RWPE1 (cell line): ENCODE results near the gene SLC4A11.
"Not testable (repeated sequence)": the region's sequence is repeated elsewhere in the genome, so short reads cannot be mapped to it uniquely, and the experiment has no call there.

Source experiments
- CTCF ChIA-PET: fragments of 350-600 bp; sonication (Branson Sonifier 250); formaldehyde crosslinking; extraction: SDS; loops from one replicate; lab custom pipeline; 2021; lab: Yijun Ruan, JAX
- POLR2A ChIA-PET: fragments of 400-600 bp; formaldehyde crosslinking; extraction: SDS; loops from one replicate; lab custom pipeline; 2020; ENCODE audit warnings: antibody characterized with exemption; ENCODE audit not compliant: low non-redundant PET; lab: Yijun Ruan, JAX
- DNase-seq: peaks from one replicate; pipeline ENCODE4 v3.0.0; 2012; ENCODE audit warnings: low spot score
- H3K27ac ChIP-seq: fragments of 450-650 bp; 2 replicates; pipeline ENCODE4 v1.5.1; 2017
- CTCF ChIP-seq: fragments of 450-650 bp; conservative IDR thresholded peaks from 2 replicates; pipeline ENCODE4 v1.5.1; 2017; ENCODE audit warnings: low read depth, mild to moderate bottlenecking

Gene SLC4A11

GRCh38 chr20:3193806-3194616 lies 45.0 kb downstream of the SLC4A11 start:
- peak overlapping the region; percentile 38 for H3K27ac ChIP-seq
- POLR2A ChIA-PET, result interaction anchor here (0.7 kb wide), 1 partner anchor 681 kb away, joined by 3 read pairs; no protein-coding TSS in a partner anchor
- no peak for TF ChIP-seq CTCF
- DNase-seq, result no peak
- CTCF ChIA-PET, result no interaction called here

- ChIA-PET CTCF (interaction anchor here (0.7 kb wide), 1 partner anchor 791 kb away, joined by 4 read pairs; no protein-coding TSS in a partner anchor), POLR2A (no interaction called here)
- DNase-seq, result no peak
- TF ChIP-seq CTCF, result no peak
- H3K27ac ChIP-seq, result 0 out of 2 replicates have a peak overlapping the region, but pooled peaks have one; percentile 38
Observed at GRCh38 chr20:3192226-3193015, 46.6 kb downstream of the SLC4A11 start.

- no peak for DNase-seq
- POLR2A ChIA-PET, result no interaction called here
- CTCF ChIA-PET, result no interaction called here
- no peak for TF ChIP-seq CTCF
- no peak overlapping the region for H3K27ac ChIP-seq
Observed at GRCh38 chr20:3190681-3191111, 48.3 kb downstream of the SLC4A11 start.

GRCh38 chr20:3189561-3190131 lies 49.3 kb downstream of the SLC4A11 start:
- no peak for DNase-seq
- TF ChIP-seq CTCF, result no peak
- 0 out of 2 replicates have a peak overlapping the region, but pooled peaks have one; percentile 13 for H3K27ac ChIP-seq
- ChIA-PET CTCF (interaction anchor here (0.5 kb wide), 1 partner anchor 45 kb away, joined by 4 read pairs; no protein-coding TSS in a partner anchor), POLR2A (interaction anchor here (0.5 kb wide), 2 partner anchors 31 to 646 kb away, joined by 3 to 5 read pairs; no protein-coding TSS in a partner anchor)

- peak overlapping the region; percentile 43 for H3K27ac ChIP-seq
- CTCF ChIA-PET, result no interaction called here
- TF ChIP-seq CTCF, result no peak
- POLR2A ChIA-PET, result no interaction called here
- no peak for DNase-seq
Observed at GRCh38 chr20:3188823-3189413, 50.1 kb downstream of the SLC4A11 start.

- DNase-seq, CTCF ChIA-PET, POLR2A ChIA-PET: not testable (repeated sequence)
- peak overlapping the region; percentile 21 for H3K27ac ChIP-seq
Observed at GRCh38 chr20:3187861-3188260, 51.1 kb downstream of the SLC4A11 start.
